DND-41 (cell line): Measurements from ENCODE around the gene ARHGAP8.

Experiments used
- EZH2 ChIP-seq: IDR thresholded peaks from 3 replicates; pipeline ENCODE4 v1.6.1; 2012; ENCODE audit warnings: borderline replicate concordance, low read depth, mild to moderate bottlenecking, moderate library complexity, low read length, inconsistent platforms; ENCODE audit not compliant: severe bottlenecking
- TF ChIP-seq, protein P1 (sequence below): IDR thresholded peaks from 2 replicates; pipeline ENCODE4 v1.5.1; 2012; ENCODE audit warnings: borderline replicate concordance, low read length, moderate library complexity, mild to moderate bottlenecking; ENCODE audit not compliant: poor library complexity, severe bottlenecking; ENCODE audit errors: extremely low read depth

DNA sequence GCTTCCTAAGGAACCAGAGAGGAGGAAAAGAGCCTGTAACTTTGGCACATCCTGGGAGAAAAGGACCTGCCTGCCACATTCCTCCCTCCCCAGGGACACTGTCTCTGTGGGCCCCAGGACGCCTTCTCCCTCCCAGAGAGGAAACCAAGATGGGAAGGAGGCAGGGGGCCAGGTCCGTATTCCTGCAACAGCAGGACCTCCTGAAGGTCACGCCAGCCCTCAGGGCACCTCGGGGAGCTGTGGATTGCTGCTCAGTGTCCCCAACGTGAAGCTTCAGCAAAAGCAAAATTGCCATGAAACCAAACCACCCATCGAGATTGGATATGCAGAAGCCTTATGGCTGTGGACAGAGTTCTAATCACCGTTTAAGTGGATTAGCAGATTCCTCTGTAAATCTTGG, 86.7 kb downstream of the ARHGAP8 start:
- no peak for TF ChIP-seq EZH2
- TF ChIP-seq, protein P1, sequence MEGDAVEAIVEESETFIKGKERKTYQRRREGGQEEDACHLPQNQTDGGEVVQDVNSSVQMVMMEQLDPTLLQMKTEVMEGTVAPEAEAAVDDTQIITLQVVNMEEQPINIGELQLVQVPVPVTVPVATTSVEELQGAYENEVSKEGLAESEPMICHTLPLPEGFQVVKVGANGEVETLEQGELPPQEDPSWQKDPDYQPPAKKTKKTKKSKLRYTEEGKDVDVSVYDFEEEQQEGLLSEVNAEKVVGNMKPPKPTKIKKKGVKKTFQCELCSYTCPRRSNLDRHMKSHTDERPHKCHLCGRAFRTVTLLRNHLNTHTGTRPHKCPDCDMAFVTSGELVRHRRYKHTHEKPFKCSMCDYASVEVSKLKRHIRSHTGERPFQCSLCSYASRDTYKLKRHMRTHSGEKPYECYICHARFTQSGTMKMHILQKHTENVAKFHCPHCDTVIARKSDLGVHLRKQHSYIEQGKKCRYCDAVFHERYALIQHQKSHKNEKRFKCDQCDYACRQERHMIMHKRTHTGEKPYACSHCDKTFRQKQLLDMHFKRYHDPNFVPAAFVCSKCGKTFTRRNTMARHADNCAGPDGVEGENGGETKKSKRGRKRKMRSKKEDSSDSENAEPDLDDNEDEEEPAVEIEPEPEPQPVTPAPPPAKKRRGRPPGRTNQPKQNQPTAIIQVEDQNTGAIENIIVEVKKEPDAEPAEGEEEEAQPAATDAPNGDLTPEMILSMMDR, result no peak
